Measurements from ENCODE around the gene PLEKHA6. TPM values are rescaled to one million over a fixed set of nuclear protein-coding genes. Genes with fewer than 3 reads are reported as not detected.
"Not testable (repeated sequence)": the region's sequence is repeated elsewhere in the genome, so short reads cannot be mapped to it uniquely, and the experiment has no call there.

Gene PLEKHA6
- total RNA-seq, 1 donor from 2014 or later: 0.93 TPM

- DNase-seq (ENCODE audit: extremely low read depth, low read depth, low spot score): no peak
These were observed 43.6 kb downstream of the PLEKHA6 start for GRCh38 chr1:204316164-204316563.

GRCh38 chr1:204314893-204315658 lies 44.7 kb downstream of the PLEKHA6 start:
- no peak for DNase-seq (ENCODE audit: extremely low read depth, low read depth, low spot score)

- no peak for DNase-seq (ENCODE audit: extremely low read depth, low read depth, low spot score)
These were observed 45.4 kb downstream of the PLEKHA6 start for GRCh38 chr1:204314171-204314892.

GRCh38 chr1:204313675-204314074 lies 46.1 kb downstream of the PLEKHA6 start:
- no peak for DNase-seq (ENCODE audit: extremely low read depth, low read depth, low spot score)

GRCh38 chr1:204310970-204311369 lies 48.8 kb downstream of the PLEKHA6 start:
- DNase-seq (ENCODE audit: extremely low read depth, low read depth, low spot score): not testable (repeated sequence)

- no peak for DNase-seq (ENCODE audit: extremely low read depth, low read depth, low spot score)
These were observed 51.6 kb downstream of the PLEKHA6 start for GRCh38 chr1:204308023-204308628.

- no peak for DNase-seq (ENCODE audit: extremely low read depth, low read depth, low spot score)
These were observed 52.3 kb downstream of the PLEKHA6 start for GRCh38 chr1:204307334-204307883.

GRCh38 chr1:204306076-204306475 lies 53.7 kb downstream of the PLEKHA6 start:
- DNase-seq (ENCODE audit: extremely low read depth, low read depth, low spot score): no peak

GRCh38 chr1:204304067-204304466 lies 55.7 kb downstream of the PLEKHA6 start:
- no peak for DNase-seq (ENCODE audit: extremely low read depth, low read depth, low spot score)

GRCh38 chr1:204302769-204303168 lies 57.0 kb downstream of the PLEKHA6 start:
- DNase-seq (ENCODE audit: extremely low read depth, low read depth, low spot score): no peak

GRCh38 chr1:204301171-204301957 lies 58.4 kb downstream of the PLEKHA6 start:
- DNase-seq (ENCODE audit: extremely low read depth, low read depth, low spot score): no peak

GRCh38 chr1:204299814-204300365 lies 59.8 kb downstream of the PLEKHA6 start:
- no peak for DNase-seq (ENCODE audit: extremely low read depth, low read depth, low spot score)

GRCh38 chr1:204296431-204296988 lies 63.2 kb downstream of the PLEKHA6 start:
- no peak for DNase-seq (ENCODE audit: extremely low read depth, low read depth, low spot score)

GRCh38 chr1:204295671-204296070 lies 64.1 kb downstream of the PLEKHA6 start:
- no peak for DNase-seq (ENCODE audit: extremely low read depth, low read depth, low spot score)

GRCh38 chr1:204294357-204294756 lies 65.4 kb downstream of the PLEKHA6 start:
- no peak for DNase-seq (ENCODE audit: extremely low read depth, low read depth, low spot score)

GRCh38 chr1:204293605-204294337 lies 66.0 kb downstream of the PLEKHA6 start:
- no peak for DNase-seq (ENCODE audit: extremely low read depth, low read depth, low spot score)

- no peak for DNase-seq (ENCODE audit: extremely low read depth, low read depth, low spot score)
These were observed 67.0 kb downstream of the PLEKHA6 start for GRCh38 chr1:204292740-204293139.

GRCh38 chr1:204289280-204289679 lies 70.4 kb downstream of the PLEKHA6 start:
- no peak for DNase-seq (ENCODE audit: extremely low read depth, low read depth, low spot score)

- DNase-seq (ENCODE audit: extremely low read depth, low read depth, low spot score): no peak
These were observed 71.6 kb downstream of the PLEKHA6 start for GRCh38 chr1:204288021-204288588.
